GM21825 (cell line): ENCODE measurements around the gene SORCS2.

Experiments
- ATAC-seq: cut with Tn5 transposase; IDR thresholded peaks from one replicate; pipeline ENCODE4 v1.9.1; 2021; ENCODE audit warnings: mild to moderate bottlenecking, moderate library complexity; ENCODE audit not compliant: unreplicated experiment

The SORCS2 gene

GRCh38 chr4:7711307-7711963, 519.1 kb downstream of the SORCS2 start:
- no peak for ATAC-seq

DNA sequence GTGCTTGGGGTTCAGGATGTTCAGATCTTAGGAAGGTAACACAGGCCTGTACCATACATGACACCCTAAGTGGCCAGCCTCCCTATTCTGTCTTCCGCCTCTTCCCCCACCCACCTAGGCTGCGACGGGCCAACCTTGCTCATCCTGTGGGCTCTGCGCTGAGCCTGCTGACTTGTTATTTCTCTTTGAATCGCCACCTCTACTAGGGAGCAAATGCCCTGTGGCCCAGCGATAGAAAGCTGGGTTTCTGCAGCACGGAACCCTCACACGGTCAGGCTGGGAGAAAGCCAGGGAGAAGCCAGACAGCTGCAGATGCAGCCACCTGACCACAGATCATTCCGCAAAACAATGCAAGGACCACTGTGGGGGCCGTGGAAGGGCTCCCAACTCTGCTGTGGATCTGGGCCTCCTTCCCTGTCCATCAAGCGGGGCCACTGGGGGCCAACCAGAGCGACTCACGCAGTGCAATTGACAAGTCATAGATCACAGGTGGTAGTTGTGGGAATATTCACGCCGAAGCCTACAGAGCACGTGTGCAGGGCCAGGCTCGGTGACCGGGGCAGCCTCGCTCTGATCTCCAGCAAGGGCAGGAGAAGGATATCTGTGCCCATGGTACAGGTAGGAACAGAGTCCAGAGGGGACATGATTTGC, 519.8 kb downstream of the SORCS2 start:
- ATAC-seq: no peak

DNA sequence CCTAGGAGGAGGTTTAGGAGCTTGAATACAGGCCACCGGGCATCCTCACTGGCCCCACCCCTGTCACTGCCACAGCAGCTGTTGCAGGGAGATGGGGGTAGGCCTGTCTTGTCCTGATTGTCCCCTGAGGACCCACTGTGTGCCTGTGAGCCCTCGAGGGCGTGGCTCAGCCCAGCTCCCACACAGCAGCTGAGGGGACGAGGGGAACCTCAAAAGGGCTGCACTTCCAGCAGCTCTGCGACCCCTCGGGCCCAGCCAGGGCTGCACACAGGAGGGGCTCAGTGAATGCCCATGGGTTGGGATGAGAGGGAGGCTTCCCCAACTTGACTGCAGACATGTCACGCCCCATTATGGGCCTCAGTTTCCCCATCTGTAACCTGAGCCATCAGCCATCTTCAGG, 521.4 kb downstream of the SORCS2 start:
- ATAC-seq: no peak

GRCh38 chr4:7714176-7714575, 521.8 kb downstream of the SORCS2 start:
- ATAC-seq: no peak

DNA sequence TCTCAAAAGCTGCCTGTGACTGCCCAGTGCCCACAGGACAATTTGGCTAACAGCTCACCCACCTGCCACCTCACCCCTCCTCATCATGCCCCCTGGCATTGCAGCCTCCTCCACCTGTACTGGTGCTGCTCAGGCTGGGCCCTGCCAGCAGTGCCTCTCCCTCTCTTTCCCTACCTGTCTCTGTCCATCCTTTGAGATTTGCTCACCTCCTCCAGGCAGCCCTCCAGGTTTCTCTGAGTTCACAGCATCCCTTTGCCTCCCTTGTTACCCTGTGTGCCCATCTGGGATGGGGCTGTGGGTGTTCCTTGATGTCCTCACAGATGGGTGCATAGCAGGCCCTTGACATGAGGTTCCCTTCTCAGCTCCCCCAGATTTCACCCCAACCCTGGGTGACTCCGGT, 522.4 kb downstream of the SORCS2 start:
- no peak for ATAC-seq

DNA sequence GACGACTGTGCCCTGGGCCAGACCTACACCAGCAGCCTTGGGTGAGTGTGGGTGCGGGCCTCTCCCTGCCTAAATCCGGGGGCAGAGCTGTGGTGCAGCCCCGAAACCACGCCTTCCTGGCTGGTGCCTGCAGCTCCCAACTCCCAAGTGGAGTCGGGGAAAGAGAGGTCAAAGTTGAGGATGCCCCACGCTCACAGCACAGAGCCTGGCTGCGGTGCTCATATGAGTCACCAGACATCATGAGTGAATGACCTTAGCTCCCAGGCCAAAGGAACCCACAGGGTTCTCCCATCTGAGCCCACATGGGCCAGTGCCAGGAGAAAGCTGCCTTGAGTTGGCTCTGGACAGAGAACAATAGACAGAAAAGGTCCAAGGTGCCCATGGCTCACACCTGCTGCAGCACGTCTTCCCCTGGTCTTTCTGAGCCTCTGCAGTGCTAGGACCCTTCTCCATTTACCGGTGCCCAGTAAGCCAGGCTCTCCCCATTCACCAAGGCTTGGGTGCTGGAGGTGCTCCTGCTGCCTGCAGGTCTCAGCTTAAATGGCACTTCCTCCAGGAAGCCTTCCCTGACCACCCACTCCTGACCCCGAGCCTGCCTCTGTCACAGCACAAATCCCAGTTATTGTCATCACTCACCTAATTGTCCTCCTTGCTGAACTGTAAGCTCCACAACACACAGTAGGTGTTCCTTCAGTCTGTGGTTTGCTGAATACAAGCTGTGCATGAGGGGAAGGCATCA, 523.1 kb downstream of the SORCS2 start:
- ATAC-seq: no peak

- ATAC-seq: no peak
These were observed 523.8 kb downstream of the SORCS2 start for GRCh38 chr4:7716010-7716721.

DNA sequence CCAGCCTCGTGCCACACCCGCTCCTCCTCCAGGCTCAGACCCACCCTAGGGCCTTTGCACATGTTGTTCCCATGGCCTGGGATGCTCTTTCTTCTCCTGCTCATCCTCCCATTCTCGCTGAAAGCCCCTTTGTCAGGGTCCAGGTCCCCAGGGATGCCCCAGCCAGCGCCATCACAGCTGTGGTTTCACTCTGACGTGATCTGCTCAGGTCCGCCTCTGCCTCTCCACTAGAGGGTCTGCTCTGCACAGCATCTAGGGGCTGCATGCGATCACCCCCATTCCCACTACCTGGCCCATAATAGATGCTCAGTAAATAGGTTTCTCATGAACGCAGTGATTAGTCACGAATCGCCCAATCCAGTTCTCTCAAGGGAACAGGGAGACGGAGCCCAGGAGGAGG, 524.8 kb downstream of the SORCS2 start:
- no peak for ATAC-seq

DNA sequence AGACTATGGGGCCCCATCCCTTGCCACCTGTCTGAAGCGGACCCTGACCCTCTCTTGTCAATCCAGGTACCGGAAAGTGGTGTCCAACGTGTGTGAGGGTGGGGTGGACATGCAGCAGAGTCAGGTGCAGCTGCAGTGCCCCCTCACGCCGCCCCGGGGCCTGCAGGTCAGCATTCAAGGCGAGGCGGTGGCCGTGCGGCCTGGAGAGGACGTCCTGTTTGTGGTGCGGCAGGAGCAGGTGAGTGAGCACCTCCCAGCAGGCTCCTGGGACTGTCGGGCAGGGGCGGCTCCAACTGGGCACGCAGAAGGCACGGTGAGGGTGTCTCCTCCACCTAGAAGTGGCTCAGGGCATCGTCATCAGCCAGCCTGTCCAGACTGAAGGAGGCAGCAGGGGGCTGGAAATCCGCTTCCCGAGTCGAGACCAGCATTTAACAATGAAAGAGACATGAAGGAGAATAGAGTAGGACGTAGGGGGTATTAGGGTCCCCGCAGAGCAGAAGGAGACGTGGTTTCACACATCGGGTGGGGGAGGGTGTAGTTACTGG, 525.7 kb downstream of the SORCS2 start:
- no peak for ATAC-seq

- ATAC-seq: no peak
These were observed 527.2 kb downstream of the SORCS2 start for GRCh38 chr4:7719354-7720174.

GRCh38 chr4:7721984-7722551, 529.7 kb downstream of the SORCS2 start:
- ATAC-seq: no peak

- ATAC-seq: no peak
These were observed 530.5 kb downstream of the SORCS2 start for GRCh38 chr4:7722766-7723387.

- ATAC-seq: no peak
These were observed 531.3 kb downstream of the SORCS2 start for GRCh38 chr4:7723625-7724024.

DNA sequence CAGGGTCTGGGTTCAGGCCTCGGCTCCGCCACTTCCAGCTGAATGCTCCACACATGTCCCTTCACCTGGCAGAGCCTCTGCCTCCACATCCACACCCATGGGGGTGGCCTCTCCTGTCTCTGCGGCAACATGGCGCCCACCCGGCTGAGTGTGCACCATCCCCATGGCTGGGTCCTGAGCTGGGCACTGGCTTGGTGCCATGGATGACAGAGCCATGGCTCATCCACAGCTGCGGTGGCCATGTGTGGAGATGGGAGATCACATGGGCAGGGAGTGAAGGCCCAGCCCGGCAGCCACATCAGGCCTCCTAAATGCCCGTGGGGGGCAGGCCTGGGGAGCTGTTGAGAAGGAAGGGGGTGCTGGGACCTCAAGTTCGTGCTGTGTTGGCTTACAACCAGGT, 533.6 kb downstream of the SORCS2 start:
- ATAC-seq: no peak

DNA sequence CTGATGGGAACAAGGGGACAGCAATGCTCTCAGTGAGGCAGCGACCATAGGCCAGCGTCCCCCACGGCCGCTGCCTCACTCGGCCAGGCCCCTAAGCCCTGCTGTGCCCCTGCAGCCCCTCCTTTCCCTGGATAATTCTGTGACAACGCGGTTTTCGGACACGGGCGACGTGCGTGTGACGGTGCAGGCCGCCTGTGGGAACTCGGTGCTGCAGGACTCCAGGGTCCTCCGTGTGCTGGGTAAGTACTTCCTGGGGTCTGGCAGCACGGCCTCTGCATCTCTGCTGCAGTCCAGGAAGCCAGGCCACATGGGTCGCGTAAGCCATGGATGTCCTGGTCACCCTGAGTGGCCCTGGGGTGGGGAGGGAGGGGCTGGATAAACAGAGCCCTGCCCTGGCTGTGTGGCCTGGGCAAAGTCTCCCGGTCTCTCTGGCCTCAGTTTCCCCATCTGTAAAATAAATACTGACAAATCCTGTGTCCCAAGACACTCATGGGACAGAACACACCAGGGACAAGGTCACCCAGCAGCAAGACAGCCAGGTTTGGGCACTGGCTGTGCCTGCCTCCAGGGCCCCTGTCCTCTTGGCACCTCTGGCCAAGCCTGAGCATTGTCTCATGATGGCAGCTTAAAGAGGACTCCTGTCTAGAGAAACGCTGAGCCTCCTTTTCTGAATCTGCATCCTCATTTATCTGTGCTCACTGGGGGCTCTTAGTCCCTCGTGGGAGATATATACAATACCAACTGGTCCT, 534.5 kb downstream of the SORCS2 start:
- ATAC-seq: no peak

GRCh38 chr4:7727749-7728148, 535.4 kb downstream of the SORCS2 start:
- ATAC-seq: no peak

GRCh38 chr4:7731437-7731836, 539.1 kb downstream of the SORCS2 start:
- no peak for ATAC-seq

DNA sequence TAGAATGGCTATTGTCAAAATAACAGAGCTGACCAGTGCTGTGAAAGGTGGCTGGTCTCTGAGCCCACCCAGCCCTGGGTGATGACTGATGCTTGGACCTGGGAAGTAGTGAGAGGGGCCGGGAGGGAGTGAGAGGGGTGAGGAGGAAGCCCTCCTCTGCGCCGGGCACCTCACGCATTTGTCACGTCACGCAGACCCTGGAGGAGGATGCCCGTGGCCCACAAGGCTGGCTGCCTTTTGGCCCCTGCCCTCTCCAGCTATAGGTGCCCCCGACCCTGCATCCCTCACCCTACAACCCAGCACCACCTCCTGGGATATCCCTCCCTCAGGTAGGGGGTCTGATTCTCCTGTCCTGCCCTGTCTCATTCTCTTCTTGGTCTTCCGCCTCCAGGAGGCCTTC, 539.9 kb downstream of the SORCS2 start:
- ATAC-seq: no peak

DNA sequence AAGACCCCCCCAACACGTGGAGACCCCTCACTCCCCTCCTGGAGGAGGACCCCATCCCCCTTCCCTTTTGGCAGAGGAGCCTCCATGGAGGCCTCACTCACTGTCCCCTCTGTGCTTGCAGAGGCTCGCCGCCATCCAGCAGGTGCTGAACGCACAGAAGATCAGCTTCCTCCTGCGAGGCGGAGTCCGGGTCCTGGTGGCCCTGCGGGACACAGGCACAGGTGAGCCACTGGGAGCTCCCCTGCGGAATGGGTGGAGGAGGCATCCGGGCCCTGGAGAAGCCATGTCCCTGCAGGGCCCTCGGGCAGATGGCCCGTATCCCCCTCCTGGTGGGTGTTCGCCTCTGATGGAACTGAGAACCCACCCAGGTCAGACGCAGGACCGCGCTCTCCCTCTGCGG, 540.9 kb downstream of the SORCS2 start:
- no peak for ATAC-seq
